WTC11 (cell line): ENCODE data around the gene NAV3. TPM values are rescaled to one million over a fixed set of nuclear protein-coding genes. Genes with fewer than 3 reads are reported as not detected.

ENCODE experiments used
- ATAC-seq: fragments of 200-7000 bp; cut with Tn5 transposase; 2 replicates; pipeline ENCODE4 v1.10.0; 2021; ENCODE audit warnings: mild to moderate bottlenecking, moderate library complexity
- CTCF ChIA-PET: fragments of 300-600 bp; sonication (Branson Sonifier 250); formaldehyde crosslinking; loops from one replicate; lab custom pipeline; 2021; ENCODE audit warnings: antibody characterized with exemption; lab: Charles Lee
- POLR2A ChIA-PET: fragments of 350-600 bp; sonication (Branson Sonifier 250); formaldehyde crosslinking; loops from one replicate; lab custom pipeline; 2021; ENCODE audit warnings: antibody characterized with exemption; lab: Charles Lee
- DNase-seq: peaks from one replicate; pipeline ENCODE4 v3.0.0; 2021; ENCODE audit warnings: low spot score
- H3K27ac Mint-ChIP-seq: 2 replicates; pipeline ENCODE4 v1.8.0; 2021; ENCODE audit warnings: mixed read lengths
- H3K27me3 Mint-ChIP-seq: 2 replicates; pipeline ENCODE4 v1.8.0; 2021; ENCODE audit warnings: low read depth, mild to moderate bottlenecking, moderate library complexity, mixed read lengths
- H3K36me3 Mint-ChIP-seq: 2 replicates; pipeline ENCODE4 v1.8.0; 2021; ENCODE audit warnings: mixed read lengths
- H3K4me1 Mint-ChIP-seq: 2 replicates; pipeline ENCODE4 v1.8.0; 2022; ENCODE audit warnings: mixed read lengths
- H3K4me3 Mint-ChIP-seq: 2 replicates; pipeline ENCODE4 v1.8.0; 2021; ENCODE audit warnings: mild to moderate bottlenecking, moderate library complexity, mixed read lengths
- H3K9me3 Mint-ChIP-seq: 2 replicates; pipeline ENCODE4 v1.8.0; 2021; ENCODE audit warnings: mixed read lengths
- AR ChIP-seq: fragments of 250-450 bp; sonication (Bioruptor Pico); IDR thresholded peaks from 2 replicates; pipeline ENCODE4 v1.9.0; 2021; ENCODE audit warnings: mild to moderate bottlenecking
- ATF2 ChIP-seq: sonication (generic); formaldehyde crosslinking; IDR thresholded peaks from 2 replicates; pipeline ENCODE4 v1.8.1; 2022; ENCODE audit warnings: low read depth, missing genetic modification reagents, borderline replicate concordance
- ATF6 ChIP-seq: sonication (generic); formaldehyde crosslinking; IDR thresholded peaks from 2 replicates; pipeline ENCODE4 v1.8.1; 2023; ENCODE audit warnings: mild to moderate bottlenecking, missing genetic modification reagents
- HMGA2 ChIP-seq: fragments of 250-450 bp; sonication (Bioruptor Pico); IDR thresholded peaks from 2 replicates; pipeline ENCODE4 v1.4.0; 2021; ENCODE audit warnings: mild to moderate bottlenecking, moderate library complexity
- KAT7 ChIP-seq: sonication (generic); formaldehyde crosslinking; IDR thresholded peaks from 2 replicates; pipeline ENCODE4 v1.8.1; 2023; ENCODE audit warnings: missing genetic modification reagents, mild to moderate bottlenecking, borderline replicate concordance
- NR1H2 ChIP-seq: sonication (generic); formaldehyde crosslinking; IDR thresholded peaks from 2 replicates; pipeline ENCODE4 v1.9.0; 2021; ENCODE audit warnings: mild to moderate bottlenecking, moderate library complexity, missing genetic modification reagents
- PRDM15 ChIP-seq: sonication (generic); formaldehyde crosslinking; IDR thresholded peaks from 2 replicates; pipeline ENCODE4 v1.8.0; 2022; ENCODE audit warnings: missing genetic modification reagents
- RORB ChIP-seq: fragments of 250-450 bp; sonication (Bioruptor Pico); IDR thresholded peaks from 2 replicates; pipeline ENCODE4 v1.9.0; 2021; ENCODE audit warnings: mild to moderate bottlenecking
- TCF7 ChIP-seq: sonication (generic); formaldehyde crosslinking; IDR thresholded peaks from 2 replicates; pipeline ENCODE4 v1.8.0; 2022; ENCODE audit warnings: mild to moderate bottlenecking, low read depth, missing genetic modification reagents, moderate library complexity
- ZNF121 ChIP-seq: sonication (generic); formaldehyde crosslinking; IDR thresholded peaks from 2 replicates; pipeline ENCODE4 v1.8.0; 2023; ENCODE audit warnings: missing genetic modification reagents
- ZNF317 ChIP-seq: sonication (generic); formaldehyde crosslinking; IDR thresholded peaks from 2 replicates; pipeline ENCODE4 v1.8.1; 2023; ENCODE audit warnings: low read depth, mild to moderate bottlenecking, moderate library complexity, missing genetic modification reagents, borderline replicate concordance
- ZNF671 ChIP-seq: fragments of 250-450 bp; sonication (Bioruptor Pico); IDR thresholded peaks from 2 replicates; pipeline ENCODE4 v1.8.0; 2021; ENCODE audit warnings: mild to moderate bottlenecking
- total RNA-seq: library from RNA; stranded (reverse); gene quantifications from 3 replicates; pipeline ENCODE4 v1.2.3, GENCODE V29; 2021
- TF ChIP-seq, protein P1 (sequence below): sonication (generic); formaldehyde crosslinking; IDR thresholded peaks from 2 replicates; pipeline ENCODE4 v1.8.1; 2023; ENCODE audit warnings: mild to moderate bottlenecking, missing genetic modification reagents, borderline replicate concordance
- TF ChIP-seq, protein P2 (sequence below): sonication (generic); formaldehyde crosslinking; IDR thresholded peaks from 2 replicates; pipeline ENCODE4 v1.8.0; 2022; ENCODE audit warnings: mild to moderate bottlenecking, missing genetic modification reagents

Gene NAV3
- total RNA-seq, 1 experiment from 2014 or later: 3.3 TPM

DNA sequence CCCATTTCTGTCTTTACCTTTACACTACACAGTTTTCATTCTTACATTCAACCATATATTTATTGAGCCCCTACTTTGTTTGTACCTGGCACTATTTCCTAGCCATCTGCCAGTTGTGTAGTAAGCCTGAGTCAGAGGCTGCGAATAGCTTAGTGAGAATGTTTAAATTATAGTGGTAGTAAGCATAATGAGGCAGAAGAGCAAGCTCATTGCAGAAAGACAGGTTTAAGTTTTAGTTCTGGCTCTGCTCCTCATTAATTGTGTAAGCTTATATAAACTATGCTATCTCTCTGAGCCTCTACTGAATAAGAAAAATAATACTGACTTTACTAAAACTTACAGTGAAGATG lies 123.5 kb downstream of the NAV3 start:
- CTCF ChIA-PET: no interaction called here
- Mint-ChIP-seq H3K9me3 (peaks cover 10% of the 10 kb centered on the region), H3K4me3 (no peak overlapping the region), H3K27ac (no peak overlapping the region), H3K27me3 (no peaks in the 10 kb centered on the region), H3K36me3 (no peaks in the 10 kb centered on the region), H3K4me1 (peaks cover 6% of the 10 kb centered on the region)
- POLR2A ChIA-PET: no interaction called here
- ATAC-seq (no peak), DNase-seq (no peak)
- TF ChIP-seq HMGA2 (CRISPR knock-in tag): no peak
- TF ChIP-seq ATF2 (CRISPR knock-in tag): no peak
- TF ChIP-seq ATF6: no peak
- TF ChIP-seq ZNF671 (CRISPR knock-in tag): no peak
- TF ChIP-seq, protein P1, sequence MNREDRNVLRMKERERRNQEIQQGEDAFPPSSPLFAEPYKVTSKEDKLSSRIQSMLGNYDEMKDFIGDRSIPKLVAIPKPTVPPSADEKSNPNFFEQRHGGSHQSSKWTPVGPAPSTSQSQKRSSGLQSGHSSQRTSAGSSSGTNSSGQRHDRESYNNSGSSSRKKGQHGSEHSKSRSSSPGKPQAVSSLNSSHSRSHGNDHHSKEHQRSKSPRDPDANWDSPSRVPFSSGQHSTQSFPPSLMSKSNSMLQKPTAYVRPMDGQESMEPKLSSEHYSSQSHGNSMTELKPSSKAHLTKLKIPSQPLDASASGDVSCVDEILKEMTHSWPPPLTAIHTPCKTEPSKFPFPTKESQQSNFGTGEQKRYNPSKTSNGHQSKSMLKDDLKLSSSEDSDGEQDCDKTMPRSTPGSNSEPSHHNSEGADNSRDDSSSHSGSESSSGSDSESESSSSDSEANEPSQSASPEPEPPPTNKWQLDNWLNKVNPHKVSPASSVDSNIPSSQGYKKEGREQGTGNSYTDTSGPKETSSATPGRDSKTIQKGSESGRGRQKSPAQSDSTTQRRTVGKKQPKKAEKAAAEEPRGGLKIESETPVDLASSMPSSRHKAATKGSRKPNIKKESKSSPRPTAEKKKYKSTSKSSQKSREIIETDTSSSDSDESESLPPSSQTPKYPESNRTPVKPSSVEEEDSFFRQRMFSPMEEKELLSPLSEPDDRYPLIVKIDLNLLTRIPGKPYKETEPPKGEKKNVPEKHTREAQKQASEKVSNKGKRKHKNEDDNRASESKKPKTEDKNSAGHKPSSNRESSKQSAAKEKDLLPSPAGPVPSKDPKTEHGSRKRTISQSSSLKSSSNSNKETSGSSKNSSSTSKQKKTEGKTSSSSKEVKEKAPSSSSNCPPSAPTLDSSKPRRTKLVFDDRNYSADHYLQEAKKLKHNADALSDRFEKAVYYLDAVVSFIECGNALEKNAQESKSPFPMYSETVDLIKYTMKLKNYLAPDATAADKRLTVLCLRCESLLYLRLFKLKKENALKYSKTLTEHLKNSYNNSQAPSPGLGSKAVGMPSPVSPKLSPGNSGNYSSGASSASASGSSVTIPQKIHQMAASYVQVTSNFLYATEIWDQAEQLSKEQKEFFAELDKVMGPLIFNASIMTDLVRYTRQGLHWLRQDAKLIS (CRISPR knock-in tag): no peak
- no peak for TF ChIP-seq RORB (CRISPR knock-in tag)
- TF ChIP-seq PRDM15 (CRISPR knock-in tag): no peak
- TF ChIP-seq, protein P2, sequence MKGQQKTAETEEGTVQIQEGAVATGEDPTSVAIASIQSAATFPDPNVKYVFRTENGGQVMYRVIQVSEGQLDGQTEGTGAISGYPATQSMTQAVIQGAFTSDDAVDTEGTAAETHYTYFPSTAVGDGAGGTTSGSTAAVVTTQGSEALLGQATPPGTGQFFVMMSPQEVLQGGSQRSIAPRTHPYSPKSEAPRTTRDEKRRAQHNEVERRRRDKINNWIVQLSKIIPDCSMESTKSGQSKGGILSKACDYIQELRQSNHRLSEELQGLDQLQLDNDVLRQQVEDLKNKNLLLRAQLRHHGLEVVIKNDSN: no peak
- no peak for TF ChIP-seq AR (CRISPR knock-in tag)
- no peak for TF ChIP-seq ZNF317 (CRISPR knock-in tag)
- TF ChIP-seq NR1H2: no peak
- no peak for TF ChIP-seq KAT7 (CRISPR knock-in tag)
- no peak for TF ChIP-seq ZNF121
- TF ChIP-seq TCF7: no peak
- TF ChIP-seq, all 79 proteins: peak for 0
